Activated CD8-positive, alpha-beta T cell treated with anti-CD3 and anti-CD28 coated beads, Interleukin-2, amount 10 ng/mL, durations not matched to agents 7 days and 5 days (primary cell): Measurements from ENCODE around the gene GAB3. TPM values are rescaled to one million over a fixed set of nuclear protein-coding genes. Genes with fewer than 3 reads are reported as not detected.
"Not testable (repeated sequence)": the region's sequence is repeated elsewhere in the genome, so short reads cannot be mapped to it uniquely, and the experiment has no call there.

Source experiments
- ATAC-seq: fragments of 150-1000 bp; cut with Tn5 transposase; one replicate; pipeline ENCODE4 v1.10.0; 2021; ENCODE audit warnings: moderate library complexity
- CTCF ChIA-PET: fragments of 350-600 bp; sonication (Branson Sonifier 250); formaldehyde crosslinking; loops from one replicate; lab custom pipeline; 2021; ENCODE audit warnings: antibody characterized with exemption; lab: Charles Lee
- POLR2A ChIA-PET: fragments of 350-600 bp; sonication (Branson Sonifier 250); formaldehyde crosslinking; loops from one replicate; lab custom pipeline; 2021; ENCODE audit warnings: antibody characterized with exemption; lab: Charles Lee
- DNase-seq: peaks from one replicate; pipeline ENCODE4 v3.0.0-alpha.2; 2020
- H3K27ac Mint-ChIP-seq: one replicate; pipeline ENCODE4 v1.8.0; 2021; ENCODE audit warnings: mild to moderate bottlenecking, mixed read lengths
- H3K27me3 Mint-ChIP-seq: one replicate; pipeline ENCODE4 v1.8.0; 2021; ENCODE audit warnings: low read depth, mixed read lengths
- H3K36me3 Mint-ChIP-seq: one replicate; pipeline ENCODE4 v1.8.0; 2021; ENCODE audit warnings: low read depth, mixed read lengths
- H3K4me1 Mint-ChIP-seq: one replicate; pipeline ENCODE4 v1.8.0; 2021; ENCODE audit warnings: low read depth, mixed read lengths
- H3K4me3 Mint-ChIP-seq: one replicate; pipeline ENCODE4 v1.8.0; 2021; ENCODE audit warnings: mild to moderate bottlenecking, mixed read lengths
- H3K9me3 Mint-ChIP-seq: one replicate; pipeline ENCODE4 v1.8.0; 2022; ENCODE audit warnings: mixed read lengths; ENCODE audit not compliant: insufficient read depth
- total RNA-seq, 2 experiments: library from RNA; stranded (reverse); gene quantifications; one replicate each; pipeline ENCODE4 v1.2.3, GENCODE V29; 2021

Gene GAB3
- total RNA-seq, 2 experiments from 2014 or later = 9.9 to 10.3 TPM

DNA sequence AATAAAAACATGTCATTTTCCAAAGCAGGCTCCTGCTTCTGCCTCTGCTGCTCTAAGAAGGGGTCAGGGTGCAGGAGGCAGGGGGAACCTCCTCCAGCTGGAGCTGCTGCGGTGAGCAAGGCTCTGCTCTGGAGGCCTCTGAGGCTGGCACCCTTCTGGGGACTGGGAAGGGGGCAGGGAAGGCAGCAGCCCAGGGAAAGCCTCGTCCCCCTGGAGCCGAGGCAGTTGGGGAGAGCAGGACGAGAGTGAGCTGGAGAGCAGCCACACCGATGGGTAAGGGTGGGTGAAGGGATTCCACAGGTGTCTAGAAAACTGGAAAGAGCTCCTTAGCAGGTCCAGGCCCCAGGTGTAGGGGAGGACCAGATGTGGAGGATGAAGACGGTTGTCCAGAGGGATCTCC is 95.5 kb downstream of the GAB3 start:
- no peak for ATAC-seq
- POLR2A ChIA-PET = no interaction called here
- H3K9me3 Mint-ChIP-seq = no peaks in the 10 kb centered on the region

GRCh38 chrX:154654925-154655324 is 96.0 kb downstream of the GAB3 start:
- ChIA-PET CTCF (no interaction called here), POLR2A (no interaction called here)
- DNase-seq (no peak), ATAC-seq (no peak)
- Mint-ChIP-seq H3K27ac (no peak overlapping the region), H3K9me3 (no peaks in the 10 kb centered on the region), H3K27me3 (no peaks in the 10 kb centered on the region), H3K4me1 (no peaks in the 10 kb centered on the region), H3K4me3 (no peak overlapping the region), H3K36me3 (no peaks in the 10 kb centered on the region)

More for the DNA sequence above, 95.5 kb downstream of the GAB3 start:
- DNase-seq = no peak
- Mint-ChIP-seq H3K4me3 (no peak overlapping the region), H3K27me3 (no peaks in the 10 kb centered on the region), H3K27ac (no peak overlapping the region), H3K36me3 (no peaks in the 10 kb centered on the region), H3K4me1 (no peaks in the 10 kb centered on the region)
- CTCF ChIA-PET = no interaction called here

DNA sequence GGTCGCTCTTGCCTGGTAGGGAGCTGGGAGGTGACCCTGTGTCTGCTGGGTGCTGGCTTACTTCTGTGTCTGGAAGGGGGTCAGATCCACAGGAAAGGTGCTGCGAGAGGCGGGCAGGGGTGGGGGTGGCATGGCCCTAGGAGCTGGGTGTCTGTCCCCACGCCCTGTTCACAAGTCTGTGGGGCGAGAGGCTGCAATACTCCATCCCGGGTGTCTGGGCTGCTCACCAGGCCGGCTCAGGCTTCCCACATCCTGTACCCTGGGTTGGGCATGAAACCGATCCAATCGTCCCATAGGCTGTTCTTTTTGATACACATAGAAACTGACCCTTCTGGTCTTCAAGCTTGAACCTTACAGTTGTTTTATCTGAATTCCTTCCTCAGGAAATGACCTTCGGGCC is 96.5 kb downstream of the GAB3 start:
- H3K27me3 Mint-ChIP-seq = no peaks in the 10 kb centered on the region
- ChIA-PET CTCF (no interaction called here), POLR2A (no interaction called here)
- no peak overlapping the region for H3K27ac Mint-ChIP-seq
- no peaks in the 10 kb centered on the region for H3K9me3 Mint-ChIP-seq
- no peak for DNase-seq
- H3K4me3 Mint-ChIP-seq = no peak overlapping the region
- ATAC-seq = no peak
- H3K36me3 Mint-ChIP-seq = no peaks in the 10 kb centered on the region
- no peaks in the 10 kb centered on the region for H3K4me1 Mint-ChIP-seq

DNA sequence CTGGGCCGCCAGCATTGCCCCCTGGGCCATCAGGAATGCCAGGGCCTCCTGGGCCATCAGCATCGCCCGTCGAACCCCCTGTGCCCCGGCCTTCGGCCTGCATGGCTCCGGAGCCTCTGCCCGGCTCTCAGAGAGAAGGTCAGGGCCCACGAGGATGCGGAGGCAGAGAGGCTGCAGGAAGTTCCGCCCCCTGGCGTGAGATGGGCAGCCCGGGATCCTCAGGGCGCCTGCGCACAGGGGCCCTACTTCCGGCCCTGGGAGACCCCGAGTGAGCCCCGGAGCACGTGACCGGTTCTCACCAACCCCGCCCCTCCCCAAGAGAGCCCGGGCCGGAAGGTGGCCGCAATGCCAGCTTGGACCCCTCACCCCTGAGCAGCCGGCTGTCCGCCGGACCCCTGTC is 97.5 kb downstream of the GAB3 start, which contains the start of gene CTAG2:
Gene CTAG2 (minus strand): TSS at position 167 of the 400 bp plus-strand sequence. CDS start 64 bp downstream, at position 103.
- H3K27me3 Mint-ChIP-seq, H3K9me3 Mint-ChIP-seq, H3K4me1 Mint-ChIP-seq, H3K4me3 Mint-ChIP-seq, POLR2A ChIA-PET, ATAC-seq, H3K36me3 Mint-ChIP-seq, H3K27ac Mint-ChIP-seq, DNase-seq, CTCF ChIA-PET: not testable (repeated sequence)

DNA sequence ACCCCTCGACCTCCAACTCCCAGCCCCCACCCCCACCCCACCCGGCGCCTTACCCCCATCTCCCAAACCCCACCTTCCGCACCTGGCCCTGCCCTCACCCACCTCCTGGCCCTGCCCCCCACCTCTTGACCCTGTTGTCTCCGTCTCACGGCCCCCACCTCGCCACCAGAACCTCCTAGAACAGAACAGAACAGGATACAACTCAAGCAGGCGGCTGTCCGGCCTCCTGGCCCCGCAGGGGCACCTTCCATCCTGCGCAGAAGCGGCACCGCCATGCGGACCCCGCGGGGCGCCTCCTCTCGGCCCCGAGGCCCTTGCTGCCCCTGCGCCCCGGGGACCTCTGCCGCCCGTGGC is 97.9 kb downstream of the GAB3 start:
- Mint-ChIP-seq H3K9me3 (no peaks in the 10 kb centered on the region), H3K4me3 (no peak overlapping the region), H3K27ac (no peak overlapping the region), H3K4me1 (no peaks in the 10 kb centered on the region), H3K27me3 (no peaks in the 10 kb centered on the region), H3K36me3 (no peaks in the 10 kb centered on the region)
- DNase-seq = no peak
- ChIA-PET POLR2A (no interaction called here), CTCF (no interaction called here)
- no peak for ATAC-seq

- Mint-ChIP-seq H3K4me3 (no peak overlapping the region), H3K36me3 (no peaks in the 10 kb centered on the region), H3K9me3 (no peaks in the 10 kb centered on the region), H3K27ac (no peak overlapping the region), H3K4me1 (no peaks in the 10 kb centered on the region), H3K27me3 (no peaks in the 10 kb centered on the region)
- POLR2A ChIA-PET = no interaction called here
- DNase-seq (no peak), ATAC-seq (no peak)
- CTCF ChIA-PET = no interaction called here
These were observed 98.4 kb downstream of the GAB3 start for GRCh38 chrX:154652311-154653047.

GRCh38 chrX:154650221-154650510 is 100.7 kb downstream of the GAB3 start:
- Mint-ChIP-seq H3K9me3 (no peaks in the 10 kb centered on the region), H3K27ac (no peak overlapping the region), H3K36me3 (no peaks in the 10 kb centered on the region), H3K4me1 (no peaks in the 10 kb centered on the region), H3K27me3 (no peaks in the 10 kb centered on the region), H3K4me3 (no peak overlapping the region)
- ChIA-PET POLR2A (no interaction called here), CTCF (no interaction called here)
- ATAC-seq (no peak), DNase-seq (no peak)

DNA sequence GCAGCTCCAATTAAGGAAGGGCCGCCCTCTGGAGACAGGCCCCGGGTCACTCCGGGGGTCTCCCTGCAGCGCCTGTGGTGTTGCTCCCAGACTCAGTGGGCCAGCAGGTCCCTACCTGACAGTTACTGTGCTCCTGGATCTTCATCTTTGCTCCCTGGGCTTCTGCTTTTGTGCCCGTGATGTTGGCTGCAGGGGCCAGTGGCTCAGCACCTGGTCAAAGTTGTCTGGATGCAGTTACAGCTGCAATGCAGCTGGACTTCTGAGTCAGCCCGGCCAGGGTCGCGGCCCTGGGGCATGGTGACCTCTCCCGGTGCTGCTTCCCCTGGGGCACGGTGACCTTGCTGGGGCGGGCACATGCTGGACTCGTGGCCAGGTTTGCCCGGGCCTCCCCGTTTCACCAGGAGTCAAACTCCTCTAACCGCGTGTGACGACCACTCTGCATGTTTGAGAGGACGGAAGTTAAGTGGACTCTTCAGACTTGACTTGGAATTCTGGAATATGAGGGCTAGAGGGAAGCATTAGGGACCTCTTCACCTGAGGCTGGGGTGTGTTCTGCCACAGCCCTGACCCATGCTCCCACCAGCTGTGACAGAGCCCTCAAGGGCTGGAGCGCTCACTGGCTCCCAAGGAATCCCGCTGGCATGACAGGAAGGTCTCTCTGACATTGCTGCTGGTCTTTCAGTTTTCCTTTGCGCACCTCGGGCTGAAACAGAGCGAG is 101.2 kb downstream of the GAB3 start:
- CTCF ChIA-PET = no interaction called here
- POLR2A ChIA-PET = no interaction called here
- Mint-ChIP-seq H3K36me3 (no peaks in the 10 kb centered on the region), H3K4me3 (no peak overlapping the region), H3K4me1 (no peaks in the 10 kb centered on the region), H3K27ac (no peak overlapping the region), H3K9me3 (no peaks in the 10 kb centered on the region), H3K27me3 (no peaks in the 10 kb centered on the region)
- ATAC-seq (no peak), DNase-seq (no peak)

- POLR2A ChIA-PET = no interaction called here
These were observed 101.9 kb downstream of the GAB3 start for GRCh38 chrX:154648931-154649330.

DNA sequence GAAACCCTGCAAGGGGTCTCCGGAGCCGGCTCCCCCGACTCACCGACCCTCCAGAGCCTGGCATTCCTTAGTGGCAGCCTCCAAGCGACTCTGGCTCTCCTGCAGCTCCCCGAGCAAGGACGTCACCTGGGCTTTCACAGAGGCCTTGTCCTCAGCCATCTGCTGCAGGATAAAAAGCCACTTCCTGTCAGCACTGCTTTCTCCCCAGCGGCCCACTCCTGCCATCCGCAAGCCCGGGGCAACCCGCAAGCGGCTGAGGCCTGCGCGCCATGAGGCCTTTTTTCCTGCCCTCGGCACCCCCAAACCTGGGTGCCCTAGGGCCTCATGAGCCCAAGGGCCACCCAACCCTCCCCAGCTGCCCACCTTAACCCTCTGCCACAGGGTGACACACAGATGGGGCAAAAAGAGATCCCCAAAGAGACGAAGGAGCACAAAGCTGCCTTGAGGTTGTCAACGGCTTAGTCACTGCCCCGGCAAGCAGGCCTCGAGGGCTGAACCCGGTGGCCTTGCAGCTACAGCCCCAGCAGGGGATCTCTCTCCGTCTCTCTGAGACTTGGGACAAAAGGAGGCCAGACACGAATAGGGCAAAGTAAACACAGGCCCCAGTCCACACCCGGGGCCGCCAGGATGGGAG is 105.0 kb downstream of the GAB3 start:
- H3K4me3 Mint-ChIP-seq, H3K4me1 Mint-ChIP-seq, CTCF ChIA-PET, POLR2A ChIA-PET, H3K27me3 Mint-ChIP-seq, H3K36me3 Mint-ChIP-seq, DNase-seq, H3K9me3 Mint-ChIP-seq, H3K27ac Mint-ChIP-seq: not testable (repeated sequence)
- peak; percentile 90 for ATAC-seq

More at GRCh38 chrX:154648931-154649330, 101.9 kb downstream of the GAB3 start:
- DNase-seq (no peak), ATAC-seq (no peak)
- CTCF ChIA-PET = no interaction called here
- H3K4me1 Mint-ChIP-seq = no peaks in the 10 kb centered on the region
- no peaks in the 10 kb centered on the region for H3K27me3 Mint-ChIP-seq
- H3K36me3 Mint-ChIP-seq = no peaks in the 10 kb centered on the region
- no peaks in the 10 kb centered on the region for H3K9me3 Mint-ChIP-seq
- no peak overlapping the region for H3K27ac Mint-ChIP-seq
- H3K4me3 Mint-ChIP-seq = no peak overlapping the region

DNA sequence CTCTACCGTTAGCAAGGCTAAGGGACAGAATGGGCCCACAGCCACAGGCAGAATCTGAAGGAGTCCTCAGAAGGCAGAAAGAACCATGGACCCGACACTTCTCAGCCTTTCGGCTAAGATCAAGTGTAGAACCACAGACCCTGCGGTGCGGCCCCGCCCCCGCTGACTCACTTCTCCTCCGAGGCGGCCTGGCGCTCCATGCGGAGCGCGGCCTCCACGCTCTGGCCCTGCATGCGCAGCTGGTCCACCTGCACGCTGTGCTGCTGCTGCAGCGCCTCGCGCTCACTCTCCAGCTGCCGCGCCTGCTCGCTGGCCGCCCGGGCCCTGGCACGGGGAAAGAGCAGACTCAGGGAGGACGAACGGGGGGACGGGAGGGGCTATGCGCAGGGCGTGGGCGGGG is 107.2 kb downstream of the GAB3 start:
- H3K9me3 Mint-ChIP-seq, H3K27me3 Mint-ChIP-seq, DNase-seq, CTCF ChIA-PET, ATAC-seq, POLR2A ChIA-PET, H3K36me3 Mint-ChIP-seq, H3K27ac Mint-ChIP-seq, H3K4me3 Mint-ChIP-seq, H3K4me1 Mint-ChIP-seq: not testable (repeated sequence)

GRCh38 chrX:154641740-154642139 is 109.1 kb downstream of the GAB3 start:
- H3K27me3 Mint-ChIP-seq, H3K4me1 Mint-ChIP-seq, CTCF ChIA-PET, POLR2A ChIA-PET, H3K9me3 Mint-ChIP-seq, H3K27ac Mint-ChIP-seq, H3K36me3 Mint-ChIP-seq, ATAC-seq, H3K4me3 Mint-ChIP-seq, DNase-seq: not testable (repeated sequence)
